Measurements from ENCODE around the gene MRPL20.
"Not testable (repeated sequence)": the region's sequence is repeated elsewhere in the genome, so short reads cannot be mapped to it uniquely, and the experiment has no call there.

The MRPL20 gene

DNA sequence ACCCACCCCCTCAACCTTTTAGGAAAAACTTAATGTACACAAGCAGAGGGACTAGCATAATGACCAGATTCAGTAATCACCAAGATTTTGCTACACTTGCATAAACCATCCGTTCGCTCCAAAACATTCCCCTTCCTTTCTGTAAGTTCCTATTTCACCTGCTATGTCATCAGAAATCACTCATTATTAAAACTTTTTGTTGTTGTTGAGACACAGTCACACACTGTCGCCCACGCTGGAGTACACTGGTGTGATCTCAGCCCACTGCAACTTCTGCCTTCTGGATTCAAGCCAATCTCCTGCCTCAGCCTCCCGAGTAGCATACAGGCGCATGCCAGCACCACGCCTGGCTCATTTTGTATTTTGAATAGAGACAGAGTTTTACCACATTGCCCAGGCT is 3.4 kb downstream of the MRPL20 start:
- no peak for DNase-seq

DNA sequence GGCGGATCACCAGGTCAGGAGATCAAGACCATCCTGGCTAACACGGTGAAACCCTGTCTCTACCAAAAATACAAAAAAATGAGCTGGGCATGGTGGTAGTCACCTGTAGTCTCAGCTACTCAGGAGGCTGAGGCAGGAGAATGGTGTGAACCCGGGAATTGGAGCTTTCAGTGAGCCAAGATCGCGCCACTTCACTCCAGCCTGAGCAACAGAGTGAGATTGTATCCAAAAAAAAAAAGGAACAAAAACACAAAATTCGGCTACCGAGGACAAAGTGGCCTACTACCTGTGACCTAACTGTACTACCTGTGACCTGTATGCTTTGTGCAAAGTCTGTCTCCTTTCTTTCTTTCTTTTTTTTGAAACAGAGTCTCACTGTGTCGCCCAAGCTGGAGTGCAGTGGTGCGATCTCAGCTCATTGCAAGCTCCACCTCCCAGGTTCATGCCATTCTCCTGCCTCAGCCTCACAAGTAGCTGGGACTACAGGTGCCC is 4.1 kb downstream of the MRPL20 start:
- not testable (repeated sequence) for DNase-seq

- DNase-seq = peak; percentile 85
These were observed 4.8 kb downstream of the MRPL20 start for GRCh38 chr1:1402072-1402900.

DNA sequence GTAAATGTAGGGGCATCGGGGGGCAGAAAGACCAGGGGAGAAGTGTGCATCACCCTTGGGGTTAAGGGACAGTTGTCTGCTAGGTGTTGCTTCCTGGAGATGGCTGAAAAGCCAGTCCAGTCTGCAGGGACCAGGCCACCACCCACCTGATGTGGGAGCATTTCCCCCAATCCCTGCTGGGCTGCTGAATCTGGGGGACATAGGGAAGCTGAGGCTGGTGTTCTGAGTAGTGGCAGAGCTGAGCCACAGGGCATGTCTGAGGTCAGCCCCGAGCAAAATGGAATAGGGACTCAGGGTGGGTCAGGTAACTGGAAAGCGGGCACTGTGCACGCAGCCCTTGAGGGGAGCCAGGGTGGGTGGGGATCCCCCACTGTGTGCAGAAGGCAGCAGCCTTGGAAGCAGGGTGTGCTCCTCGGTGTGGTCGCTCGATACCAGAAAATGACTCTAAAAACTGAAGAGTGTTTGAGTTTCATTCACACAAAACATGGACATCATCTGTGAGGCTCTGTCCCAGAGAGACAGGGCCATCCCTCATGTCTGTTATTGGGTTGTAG is 5.6 kb downstream of the MRPL20 start:
- DNase-seq = no peak

- no peak for DNase-seq
These were observed 6.3 kb downstream of the MRPL20 start for GRCh38 chr1:1400576-1401456.

DNA sequence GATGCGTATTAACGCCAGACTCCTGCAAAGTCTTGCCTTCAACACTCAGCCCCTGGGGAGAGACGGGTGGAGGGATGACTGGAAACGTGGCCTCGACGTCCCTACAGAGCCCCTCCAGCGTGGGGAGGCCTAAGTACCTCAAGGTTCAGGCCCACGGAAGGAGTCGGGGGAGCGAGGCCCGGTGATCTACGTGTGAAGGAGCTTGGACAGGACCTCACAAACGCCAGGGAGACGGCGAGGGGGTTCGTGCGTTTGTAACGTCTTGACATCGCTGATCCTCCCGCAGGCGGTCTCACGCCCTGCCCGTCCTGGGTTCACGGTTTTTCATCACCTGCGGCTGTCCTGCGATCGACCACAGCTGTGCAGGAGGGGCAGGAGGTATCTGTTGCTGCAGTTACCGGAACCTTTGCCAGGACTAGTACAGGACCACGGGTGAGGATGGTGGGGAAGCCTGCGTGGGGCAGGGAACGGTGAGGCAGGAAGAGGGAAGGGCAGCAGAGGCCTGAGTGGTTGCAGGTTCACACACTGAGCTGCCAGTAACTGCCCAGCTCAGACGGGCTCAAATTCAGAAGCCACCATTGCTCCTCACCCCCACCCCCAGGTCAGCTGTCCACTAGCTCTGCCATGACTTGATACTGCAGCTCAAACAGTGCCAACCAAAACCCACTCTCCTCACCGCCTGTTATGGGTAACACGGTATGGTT is 7.1 kb downstream of the MRPL20 start:
- peak; percentile 77 for DNase-seq

DNA sequence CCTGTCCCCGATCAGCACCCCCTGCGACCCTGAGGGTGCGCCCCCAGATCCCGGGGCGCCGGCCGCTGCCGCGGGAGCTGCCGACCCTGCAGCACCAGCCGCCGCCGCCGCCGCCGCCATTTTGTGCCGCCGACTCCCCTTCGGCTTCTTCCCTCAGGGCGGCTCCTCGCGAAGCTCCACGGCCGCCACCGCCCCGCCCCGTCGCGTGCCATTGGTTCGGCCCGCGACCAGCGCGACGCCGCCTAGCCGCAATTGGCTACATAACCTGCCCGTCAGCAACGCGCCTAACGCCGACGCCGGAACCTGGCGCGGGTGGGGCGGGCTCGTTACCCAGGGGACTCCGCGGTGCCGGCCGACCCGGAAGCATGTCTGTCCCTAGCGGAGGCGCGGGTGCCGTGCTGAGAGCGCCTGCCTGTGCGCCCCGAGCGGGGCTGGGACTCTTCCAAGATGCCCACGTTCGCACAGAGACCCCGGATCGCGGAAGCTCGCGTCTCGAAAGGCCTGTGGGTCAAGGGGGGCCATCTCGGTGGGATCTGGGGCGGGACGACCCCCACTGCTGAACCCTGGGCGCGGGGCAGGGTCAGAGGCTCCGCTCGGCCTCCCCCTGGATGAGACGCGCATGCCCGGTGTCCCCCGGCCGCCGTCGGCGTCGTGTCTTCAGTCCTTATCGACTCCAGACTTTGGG is 7.8 kb downstream of the MRPL20 start, which contains the start of gene CCNL2:
CCNL2 (minus strand) TSS at position 149 of the 685 bp plus-strand sequence; CDS start at position 120, 29 bp downstream.
- peak; percentile 100 for DNase-seq

- DNase-seq = no peak
These were observed 8.4 kb downstream of the MRPL20 start for GRCh38 chr1:1398677-1399186.

- DNase-seq = peak; percentile 29
These were observed 9.1 kb downstream of the MRPL20 start for GRCh38 chr1:1397839-1398523.

GRCh38 chr1:1395166-1395565 is 11.9 kb downstream of the MRPL20 start:
- DNase-seq = no peak

DNA sequence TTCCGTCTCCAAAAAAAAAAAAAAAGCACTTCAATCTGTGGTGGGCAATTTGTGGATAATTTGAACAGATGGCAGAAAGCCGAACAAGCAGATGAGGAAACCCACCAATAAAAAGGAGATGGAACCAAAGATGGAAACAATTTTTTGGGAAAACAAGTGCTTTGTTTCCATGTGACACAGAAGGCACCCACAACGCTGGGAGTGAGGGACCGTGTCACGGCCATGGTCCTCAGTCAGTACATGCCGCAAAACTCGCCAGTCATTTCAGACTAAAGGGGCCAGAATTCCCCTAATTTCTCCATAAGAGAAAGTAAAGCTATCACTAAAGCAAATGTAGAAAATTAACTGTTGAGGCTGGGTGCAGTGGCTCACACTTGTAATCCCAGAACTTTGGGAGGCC is 13.0 kb downstream of the MRPL20 start:
- no peak for DNase-seq

- DNase-seq = no peak
These were observed 13.7 kb downstream of the MRPL20 start for GRCh38 chr1:1393428-1393827.

DNA sequence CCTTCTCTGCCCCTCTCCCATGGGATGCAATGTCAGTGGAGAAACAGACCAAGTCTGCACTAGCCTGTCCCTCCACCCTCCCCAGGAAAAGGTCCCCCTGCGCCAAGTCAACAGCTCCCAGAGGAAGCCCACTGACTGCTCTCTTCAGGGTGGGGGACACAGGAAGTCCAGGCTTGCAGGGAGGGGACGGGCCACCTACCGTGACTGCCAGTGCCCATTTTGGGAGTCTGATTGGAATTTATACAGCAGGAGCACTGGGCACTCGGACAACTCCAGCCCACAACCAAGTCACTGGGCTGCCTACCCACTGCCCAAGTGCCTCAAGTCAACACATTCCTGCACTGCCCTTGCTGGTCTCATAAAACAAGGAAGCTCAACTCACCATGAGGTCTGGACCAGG is 14.1 kb downstream of the MRPL20 start:
- DNase-seq = no peak

DNA sequence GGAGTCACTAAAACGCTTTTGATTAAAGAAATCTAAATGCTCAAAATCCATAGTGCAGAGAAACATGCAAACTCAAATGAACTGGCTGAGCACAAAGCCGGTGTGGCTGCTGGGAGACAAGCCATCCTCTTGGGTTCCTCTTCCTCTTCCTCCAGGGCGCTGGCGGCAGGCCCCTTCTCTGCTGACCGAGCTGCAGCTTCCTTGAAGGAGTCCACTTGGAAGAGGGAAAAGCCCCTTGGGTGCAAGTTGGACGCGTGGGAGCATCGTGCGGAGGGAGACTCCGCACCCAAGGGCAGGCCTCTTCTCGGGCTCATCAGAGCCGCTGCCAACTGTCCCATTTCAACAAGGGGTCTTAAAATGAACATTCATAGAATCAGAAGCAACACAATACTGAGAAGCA is 15.9 kb downstream of the MRPL20 start:
- no peak for DNase-seq

- DNase-seq = no peak
These were observed 16.4 kb downstream of the MRPL20 start for GRCh38 chr1:1390675-1391074.

DNA sequence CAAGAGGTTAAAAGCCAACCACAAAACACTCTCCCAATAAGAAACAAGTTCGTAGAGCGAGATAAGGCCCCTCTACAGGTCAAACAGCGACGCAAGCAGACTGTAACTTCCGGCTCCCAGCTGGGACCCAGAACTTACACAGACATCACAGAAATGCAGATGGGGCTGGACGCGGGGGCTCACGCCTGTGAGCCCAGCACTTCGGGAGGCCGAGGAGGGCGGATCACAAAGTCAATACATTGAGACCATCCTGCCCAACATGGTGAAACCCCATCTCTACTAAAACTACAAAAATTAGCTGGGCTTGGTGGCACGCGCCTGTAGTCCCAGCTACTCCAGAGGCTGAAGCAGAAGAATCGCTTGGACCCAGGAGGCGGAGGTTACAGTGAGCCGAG is 19.0 kb downstream of the MRPL20 start:
- DNase-seq = no peak

- no peak for DNase-seq
These were observed 19.7 kb downstream of the MRPL20 start for GRCh38 chr1:1387098-1388077.

DNA sequence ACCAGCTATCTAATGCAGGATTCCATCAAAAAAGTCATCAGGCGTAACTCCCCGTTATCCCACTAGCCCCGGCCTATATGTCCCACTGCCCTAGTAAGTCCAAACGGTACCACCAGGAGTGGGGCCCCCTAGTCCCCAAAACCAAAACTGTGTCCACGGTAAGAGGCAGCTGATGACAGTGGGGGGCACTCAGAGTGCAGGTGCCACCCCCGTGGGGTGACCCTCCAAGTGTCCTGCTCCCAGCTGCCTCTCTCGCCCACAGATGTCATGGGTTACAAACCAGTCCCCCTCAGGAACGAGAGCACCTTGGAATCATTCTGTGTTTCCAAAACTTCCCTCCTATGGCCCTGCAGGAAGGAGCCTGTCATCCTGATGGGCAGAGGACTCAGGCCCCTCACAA is 21.2 kb downstream of the MRPL20 start:
- DNase-seq = no peak

GRCh38 chr1:1385339-1385738 is 21.8 kb downstream of the MRPL20 start:
- DNase-seq = not testable (repeated sequence)

DNA sequence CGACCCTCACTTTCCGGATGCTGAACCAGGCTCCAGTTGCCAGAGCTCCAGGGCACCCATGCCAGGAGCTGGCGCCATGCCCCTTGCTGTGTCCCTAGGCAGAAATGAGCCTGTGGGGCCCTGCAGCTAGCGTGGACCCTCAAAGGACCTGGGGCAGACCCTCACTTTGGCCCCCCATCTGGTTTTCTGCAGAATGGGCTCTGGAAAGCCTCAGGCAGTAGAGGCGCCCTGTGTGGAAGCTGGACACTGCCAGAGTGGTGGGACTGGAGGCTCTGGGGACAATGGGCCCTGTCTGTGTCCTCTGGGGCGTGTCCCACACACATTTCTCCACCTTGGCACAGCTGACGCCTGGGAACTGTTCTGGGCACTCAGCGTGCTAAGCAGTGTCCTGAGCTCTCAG is 25.8 kb downstream of the MRPL20 start:
- DNase-seq = no peak
